OCI-LY1 (cell line): ENCODE data around the gene HTR3B.

Source experiments
- H2AFZ ChIP-seq: fragments of 200-600 bp; sonication (generic), shearing (Covaris generic); 2 replicates; pipeline ENCODE4 v1.6.0; 2014; ENCODE audit warnings: antibody characterized with exemption, mild to moderate bottlenecking, low read length
- H3F3A ChIP-seq: fragments of 200-600 bp; sonication (generic), shearing (Covaris generic); 2 replicates; pipeline ENCODE4 v1.6.0; 2014; ENCODE audit warnings: mild to moderate bottlenecking, antibody characterized with exemption, low read length, moderate library complexity; ENCODE audit not compliant: insufficient read depth
- H3K27ac ChIP-seq: fragments of 200-600 bp; sonication (generic); 2 replicates; pipeline ENCODE4 v1.5.1; 2014; ENCODE audit warnings: low read length, mixed run types, mild to moderate bottlenecking, low read depth; ENCODE audit not compliant: poor library complexity, severe bottlenecking
- H3K27me3 ChIP-seq: fragments of 200-600 bp; sonication (generic); 2 replicates; pipeline ENCODE4 v1.6.0; 2014; ENCODE audit warnings: antibody characterized with exemption, mild to moderate bottlenecking, low read length, moderate library complexity; ENCODE audit not compliant: insufficient read depth
- H3K36me3 ChIP-seq: fragments of 200-600 bp; sonication (generic); 2 replicates; pipeline ENCODE4 v1.6.1; 2014; ENCODE audit warnings: mild to moderate bottlenecking, antibody characterized with exemption, low read length, moderate library complexity, mixed read lengths; ENCODE audit not compliant: insufficient read depth
- H3K4me1 ChIP-seq: fragments of 200-600 bp; sonication (generic); 2 replicates; pipeline ENCODE4 v1.5.1; 2014; ENCODE audit warnings: mild to moderate bottlenecking, low read length, moderate library complexity; ENCODE audit not compliant: insufficient read depth, severe bottlenecking
- H3K4me2 ChIP-seq: fragments of 200-600 bp; sonication (generic), shearing (Covaris generic); 2 replicates; pipeline ENCODE4 v1.6.1; 2014; ENCODE audit warnings: low read length
- H3K4me3 ChIP-seq: fragments of 200-600 bp; sonication (generic); 2 replicates; pipeline ENCODE4 v1.5.1; 2014; ENCODE audit warnings: low read length, low read depth, mild to moderate bottlenecking, mixed read lengths; ENCODE audit not compliant: poor library complexity, severe bottlenecking
- H3K79me2 ChIP-seq: fragments of 200-600 bp; shearing (Covaris generic); 2 replicates; pipeline ENCODE4 v1.6.1; 2016; ENCODE audit warnings: mixed run types, low read length, mixed read lengths; ENCODE audit not compliant: insufficient read depth
- H3K9ac ChIP-seq: fragments of 200-600 bp; sonication (generic), shearing (Covaris generic); 2 replicates; pipeline ENCODE4 v1.6.1; 2014; ENCODE audit warnings: mild to moderate bottlenecking, low read length, mixed read lengths
- H3K9me2 ChIP-seq: fragments of 200-600 bp; sonication (generic), shearing (Covaris generic); 2 replicates; pipeline ENCODE4 v1.6.1; 2014; ENCODE audit warnings: low read depth, mild to moderate bottlenecking, low read length, mixed read lengths
- H3K9me3 ChIP-seq: fragments of 200-600 bp; shearing (Covaris generic); 2 replicates; pipeline ENCODE4 v1.6.1; 2014; ENCODE audit warnings: low read length, mixed read lengths
- H4K20me1 ChIP-seq: fragments of 200-600 bp; sonication (generic), shearing (Covaris generic); 2 replicates; pipeline ENCODE4 v1.6.0; 2016; ENCODE audit warnings: mild to moderate bottlenecking, low read length; ENCODE audit not compliant: insufficient read depth
- CTCF ChIP-seq: fragments of 200-600 bp; sonication (generic), shearing (Covaris generic); IDR thresholded peaks from 2 replicates; pipeline ENCODE4 v1.5.1; 2017; ENCODE audit warnings: mild to moderate bottlenecking, antibody characterized with exemption, low read length, moderate library complexity, mixed read lengths
- EZH2 ChIP-seq: fragments of 200-600 bp; sonication (generic), shearing (Covaris generic); IDR thresholded peaks from 2 replicates; pipeline ENCODE4 v1.8.0; 2017; ENCODE audit warnings: borderline replicate concordance, mixed run types, mild to moderate bottlenecking, antibody characterized with exemption, low read length, moderate library complexity, mixed read lengths

Gene HTR3B

GRCh38 chr11:113906516-113906915 lies 1.9 kb downstream of the HTR3B start:
- no peaks in the 10 kb centered on the region for H3K27me3 ChIP-seq
- H3K27ac ChIP-seq: no peak overlapping the region
- H3K4me3 ChIP-seq: no peak overlapping the region
- H2AFZ ChIP-seq: no peak overlapping the region
- H3K9me2 ChIP-seq: no peaks in the 10 kb centered on the region
- H3F3A ChIP-seq: no peaks in the 10 kb centered on the region
- TF ChIP-seq EZH2: no peak
- no peak for TF ChIP-seq CTCF
- H3K4me1 ChIP-seq: no peaks in the 10 kb centered on the region
- no peaks in the 10 kb centered on the region for H3K9me3 ChIP-seq
- no peaks in the 10 kb centered on the region for H3K36me3 ChIP-seq
- H3K4me2 ChIP-seq: no peak overlapping the region
- H3K79me2 ChIP-seq: no peaks in the 10 kb centered on the region
- H4K20me1 ChIP-seq: no peaks in the 10 kb centered on the region
- H3K9ac ChIP-seq: no peak overlapping the region

- H3K9ac ChIP-seq: no peak overlapping the region
Measured at GRCh38 chr11:113907152-113907551, 2.6 kb downstream of the HTR3B start.

GRCh38 chr11:113907681-113908080 lies 3.1 kb downstream of the HTR3B start:
- Histone ChIP-seq H3K9ac (no peak overlapping the region), H3K4me2 (no peak overlapping the region), H3K27me3 (no peaks in the 10 kb centered on the region), H3F3A (no peaks in the 10 kb centered on the region), H3K9me2 (no peaks in the 10 kb centered on the region), H4K20me1 (no peaks in the 10 kb centered on the region), H3K27ac (no peak overlapping the region), H3K79me2 (no peaks in the 10 kb centered on the region), H3K9me3 (no peaks in the 10 kb centered on the region), H3K4me3 (no peak overlapping the region), H3K36me3 (no peaks in the 10 kb centered on the region), H2AFZ (no peak overlapping the region), H3K4me1 (no peaks in the 10 kb centered on the region)
- TF ChIP-seq CTCF (no peak), EZH2 (no peak)

More at GRCh38 chr11:113907152-113907551, 2.6 kb downstream of the HTR3B start:
- Histone ChIP-seq H3K79me2 (no peaks in the 10 kb centered on the region), H3K36me3 (no peaks in the 10 kb centered on the region), H3K9me2 (no peaks in the 10 kb centered on the region), H2AFZ (no peak overlapping the region), H3K4me1 (no peaks in the 10 kb centered on the region), H3K27me3 (no peaks in the 10 kb centered on the region), H3K4me3 (no peak overlapping the region), H3K9me3 (no peaks in the 10 kb centered on the region), H3K27ac (no peak overlapping the region), H4K20me1 (no peaks in the 10 kb centered on the region), H3F3A (no peaks in the 10 kb centered on the region), H3K4me2 (no peak overlapping the region)
- TF ChIP-seq CTCF (no peak), EZH2 (no peak)
